ENCODE data around the gene CHRND.

CHRND gene

GRCh38 chr2:232478571-232479340 is 47.2 kb upstream of the CHRND start:
- Histone ChIP-seq H3K4ac (ENCODE audit: low read length) (no peak overlapping the region), H3K79me1 (ENCODE audit: low read depth, low read length) (peaks cover 1% of the 10 kb centered on the region), H3K23ac (ENCODE audit: low read depth, low read length, poor library complexity) (peak overlapping the region; percentile 77), H3K14ac (ENCODE audit: low read length) (no peak overlapping the region), H4K8ac (ENCODE audit: low read depth, low read length) (no peak overlapping the region), H3K36me3 (replicated peaks in 1 of 2; ENCODE audit: control insufficient read depth in 2 of 2, insufficient read depth in 2 of 2, low read length in 2 of 2) (no peaks in the 10 kb centered on the region), H2AK5ac (ENCODE audit: low read depth, low read length) (peak overlapping the region; percentile 73), H3K9me3 (replicated peaks in 1 of 2; ENCODE audit: control insufficient read depth in 2 of 2, insufficient read depth in 1 of 2, low read depth in 1 of 2, low read length in 2 of 2) (no peaks in the 10 kb centered on the region), H2BK12ac (ENCODE audit: low read length) (no peak overlapping the region), H4K91ac (ENCODE audit: low read depth, low read length, poor library complexity) (peak overlapping the region; percentile 43), H3K9ac (ENCODE audit: low read depth, low read length, poor library complexity) (no peak overlapping the region), H2BK15ac (ENCODE audit: low read length) (no peak overlapping the region), H3K27ac (replicated peaks; ENCODE audit: low read length) (no peak overlapping the region), H3K4me2 (ENCODE audit: insufficient read depth, low read length, poor library complexity, severe bottlenecking) (no peak overlapping the region), H3K27me3 (ENCODE audit: control insufficient read depth in 3 of 3, insufficient read depth in 3 of 3, low read depth in 1 of 3, low read length in 3 of 3) (peaks cover 0 to 67% (median under 1%) of the 10 kb centered on the region in 3 experiments), H2BK120ac (ENCODE audit: low read depth, low read length) (peak overlapping the region; percentile 78), H3K18ac (ENCODE audit: low read length) (peak overlapping the region; percentile 71), H2BK5ac (ENCODE audit: low read length) (no peak overlapping the region), H3K4me1 (ENCODE audit: control insufficient read depth in 2 of 2, insufficient read depth in 1 of 2, low read depth in 1 of 2, low read length in 2 of 2) (no peaks in the 10 kb centered on the region), H3K4me3 (ENCODE audit: low read length in 2 of 2) (no peak overlapping the region), H2AFZ (ENCODE audit: low read length) (no peak overlapping the region)
- WGBS, 2 donors (ENCODE audit: extremely low coverage in 2 of 2, insufficient read length in 2 of 2, insufficient replicate concordance in 1 of 2) = no CpG with 5 or more reads among the region's 19 CpGs
- no peak for DNase-seq (ENCODE audit: low spot score)

- H3K14ac ChIP-seq (ENCODE audit: low read length) = peak overlapping the region; percentile 47
- WGBS, 2 donors (ENCODE audit: extremely low coverage in 2 of 2, insufficient read length in 2 of 2, insufficient replicate concordance in 1 of 2) = no CpG with 5 or more reads among the region's 21 CpGs
- no peak overlapping the region for H3K9ac ChIP-seq (ENCODE audit: low read depth, low read length, poor library complexity)
- H3K4me1 ChIP-seq (ENCODE audit: control insufficient read depth in 2 of 2, insufficient read depth in 1 of 2, low read depth in 1 of 2, low read length in 2 of 2) = no peaks in the 10 kb centered on the region
- H3K23ac ChIP-seq (ENCODE audit: low read depth, low read length, poor library complexity) = peak overlapping the region; percentile 77
- no peak overlapping the region for H3K27ac ChIP-seq (replicated peaks; ENCODE audit: low read length)
- H3K9me3 ChIP-seq (replicated peaks in 1 of 2; ENCODE audit: control insufficient read depth in 2 of 2, insufficient read depth in 1 of 2, low read depth in 1 of 2, low read length in 2 of 2) = peaks cover 0 to 1% of the 10 kb centered on the region in 2 donors
- peak overlapping the region; percentile 37 for H2AK5ac ChIP-seq (ENCODE audit: low read depth, low read length)
- H3K4me2 ChIP-seq (ENCODE audit: insufficient read depth, low read length, poor library complexity, severe bottlenecking) = no peak overlapping the region
- DNase-seq (ENCODE audit: low spot score) = no peak
- peak overlapping the region; percentile 90 for H2BK12ac ChIP-seq (ENCODE audit: low read length)
- peaks cover 0 to 2% of the 10 kb centered on the region in 2 donors for H3K36me3 ChIP-seq (replicated peaks in 1 of 2; ENCODE audit: control insufficient read depth in 2 of 2, insufficient read depth in 2 of 2, low read length in 2 of 2)
- H3K18ac ChIP-seq (ENCODE audit: low read length) = peak overlapping the region; percentile 71
- H3K4ac ChIP-seq (ENCODE audit: low read length) = no peak overlapping the region
- H3K27me3 ChIP-seq (ENCODE audit: control insufficient read depth in 3 of 3, insufficient read depth in 3 of 3, low read depth in 1 of 3, low read length in 3 of 3) = peaks cover 0 to 67% (median 9%) of the 10 kb centered on the region in 3 experiments
- H4K91ac ChIP-seq (ENCODE audit: low read depth, low read length, poor library complexity) = peak overlapping the region; percentile 43
- no peak overlapping the region for H2BK15ac ChIP-seq (ENCODE audit: low read length)
- peaks cover 4% of the 10 kb centered on the region for H3K79me1 ChIP-seq (ENCODE audit: low read depth, low read length)
- H2BK120ac ChIP-seq (ENCODE audit: low read depth, low read length) = peak overlapping the region; percentile 78
- no peak overlapping the region for H2AFZ ChIP-seq (ENCODE audit: low read length)
- no peak overlapping the region for H4K8ac ChIP-seq (ENCODE audit: low read depth, low read length)
- peak overlapping the region; percentile 5 for H2BK5ac ChIP-seq (ENCODE audit: low read length)
- no peak overlapping the region for H3K4me3 ChIP-seq (ENCODE audit: low read length in 2 of 2)
Observed at GRCh38 chr2:232479341-232480200, 46.4 kb upstream of the CHRND start.

- H2AFZ ChIP-seq (ENCODE audit: low read length) = peak overlapping the region; percentile 40
- peak overlapping the region; percentile 83 for H2AK5ac ChIP-seq (ENCODE audit: low read depth, low read length)
- no peak overlapping the region for H2BK15ac ChIP-seq (ENCODE audit: low read length)
- H4K91ac ChIP-seq (ENCODE audit: low read depth, low read length, poor library complexity) = no peak overlapping the region
- H2BK12ac ChIP-seq (ENCODE audit: low read length) = no peak overlapping the region
- H3K4me1 ChIP-seq (ENCODE audit: control insufficient read depth in 2 of 2, insufficient read depth in 1 of 2, low read depth in 1 of 2, low read length in 2 of 2) = no peaks in the 10 kb centered on the region
- no peak overlapping the region for H3K27ac ChIP-seq (replicated peaks; ENCODE audit: low read length)
- H3K9ac ChIP-seq (ENCODE audit: low read depth, low read length, poor library complexity) = peak overlapping the region; percentile 77
- no peak for DNase-seq (ENCODE audit: low spot score)
- peak overlapping the region; percentile 39 for H2BK5ac ChIP-seq (ENCODE audit: low read length)
- H3K36me3 ChIP-seq (replicated peaks in 1 of 2; ENCODE audit: control insufficient read depth in 2 of 2, insufficient read depth in 2 of 2, low read length in 2 of 2) = peaks cover 0 to 2% of the 10 kb centered on the region in 2 donors
- peak overlapping the region; percentile 56 for H3K14ac ChIP-seq (ENCODE audit: low read length)
- H4K8ac ChIP-seq (ENCODE audit: low read depth, low read length) = peak overlapping the region; percentile 17
- H2BK120ac ChIP-seq (ENCODE audit: low read depth, low read length) = no peak overlapping the region
- H3K79me1 ChIP-seq (ENCODE audit: low read depth, low read length) = peaks cover 6% of the 10 kb centered on the region
- WGBS, 2 donors (ENCODE audit: extremely low coverage in 2 of 2, insufficient read length in 2 of 2, insufficient replicate concordance in 1 of 2) = no CpG with 5 or more reads among the region's 26 CpGs
- peak overlapping the region; percentile 85 for H3K23ac ChIP-seq (ENCODE audit: low read depth, low read length, poor library complexity)
- H3K4me3 ChIP-seq (ENCODE audit: low read length in 2 of 2) = no peak overlapping the region
- peaks cover 9 to 67% (median 18%) of the 10 kb centered on the region in 3 experiments for H3K27me3 ChIP-seq (ENCODE audit: control insufficient read depth in 3 of 3, insufficient read depth in 3 of 3, low read depth in 1 of 3, low read length in 3 of 3)
- H3K9me3 ChIP-seq (replicated peaks in 1 of 2; ENCODE audit: control insufficient read depth in 2 of 2, insufficient read depth in 1 of 2, low read depth in 1 of 2, low read length in 2 of 2) = peaks cover 0 to 7% of the 10 kb centered on the region in 2 donors
- H3K4me2 ChIP-seq (ENCODE audit: insufficient read depth, low read length, poor library complexity, severe bottlenecking) = no peak overlapping the region
- H3K4ac ChIP-seq (ENCODE audit: low read length) = no peak overlapping the region
- peak overlapping the region; percentile 76 for H3K18ac ChIP-seq (ENCODE audit: low read length)
Observed at GRCh38 chr2:232480201-232481190, 45.5 kb upstream of the CHRND start.

Measured in neuronal stem cell (in vitro differentiated cells).